Activated CD8-positive, alpha-beta T cell treated with anti-CD3 and anti-CD28 coated beads for 36 hours (primary cell): Measurements from ENCODE around the gene IVNS1ABP. TPM values are rescaled to one million over a fixed set of nuclear protein-coding genes. Genes with fewer than 3 reads are reported as not detected.

Experiments used
- ATAC-seq: fragments of 200-7000 bp; cut with Tn5 transposase; one replicate; pipeline ENCODE4 v1.10.0; 2021; ENCODE audit warnings: mild to moderate bottlenecking, moderate library complexity
- CTCF ChIA-PET: fragments of 350-600 bp; sonication (Branson Sonifier 250); formaldehyde crosslinking; loops from one replicate; lab custom pipeline; 2021; ENCODE audit warnings: antibody characterized with exemption; lab: Charles Lee
- POLR2A ChIA-PET: fragments of 350-600 bp; sonication (Branson Sonifier 250); formaldehyde crosslinking; loops from one replicate; lab custom pipeline; 2021; ENCODE audit warnings: antibody characterized with exemption; lab: Charles Lee
- DNase-seq: peaks from one replicate; pipeline ENCODE4 v3.0.0-alpha.2; 2020
- H3K27ac Mint-ChIP-seq: one replicate; pipeline ENCODE4 v1.8.0; 2021; ENCODE audit warnings: mild to moderate bottlenecking, mixed read lengths
- H3K27me3 Mint-ChIP-seq: one replicate; pipeline ENCODE4 v1.8.0; 2021; ENCODE audit warnings: mixed read lengths
- H3K36me3 Mint-ChIP-seq: one replicate; pipeline ENCODE4 v1.8.0; 2021; ENCODE audit warnings: low read depth, mixed read lengths
- H3K4me1 Mint-ChIP-seq: one replicate; pipeline ENCODE4 v1.8.0; 2021; ENCODE audit warnings: low read depth, mixed read lengths
- H3K4me3 Mint-ChIP-seq: one replicate; pipeline ENCODE4 v1.8.0; 2021; ENCODE audit warnings: mild to moderate bottlenecking, moderate library complexity, mixed read lengths
- H3K9me3 Mint-ChIP-seq: one replicate; pipeline ENCODE4 v1.8.0; 2021; ENCODE audit warnings: mixed read lengths
- intact Hi-C: fragments of 100-400 bp; cut with micrococcal nuclease; formaldehyde crosslinking; loops from one replicate; pipeline ENCODE4 v1.10.0; 2022
- total RNA-seq, 2 experiments: library from RNA; stranded (reverse); gene quantifications; one replicate each; pipeline ENCODE4 v1.2.3, GENCODE V29; 2021
- TF ChIP-seq, protein P1 (sequence below): fragments of 200-600 bp; IDR thresholded peaks from one replicate; pipeline ENCODE4 v1.8.0; 2022; ENCODE audit warnings: antibody characterized with exemption, mild to moderate bottlenecking

Gene IVNS1ABP
- total RNA-seq, 2 experiments from 2014 or later: 244 to 256 TPM

DNA sequence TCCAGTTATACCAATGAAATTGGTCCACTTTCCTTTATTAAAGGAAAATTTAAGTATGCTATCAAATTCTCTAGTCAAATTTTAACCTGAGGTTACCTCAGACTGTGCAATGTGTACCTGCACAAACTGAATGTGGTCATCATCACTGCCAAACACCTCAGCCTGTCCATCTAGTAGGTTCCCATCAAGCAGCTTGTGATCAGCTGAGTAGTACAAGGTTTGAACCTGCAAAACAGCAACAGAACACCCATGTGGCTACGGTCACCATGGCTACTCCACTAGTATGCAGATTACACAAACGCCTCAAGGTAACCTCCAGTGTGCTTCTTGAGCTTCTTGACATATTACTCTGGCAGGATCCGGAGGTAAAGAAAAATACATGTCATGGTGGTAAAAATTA is 11.6 kb downstream of the IVNS1ABP start:
- ChIA-PET POLR2A (interaction anchor here (1.2 to 5.6 kb wide), 3 partner anchors 8 to 12 kb away, joined by 3 to 28 read pairs (median 4); partner anchors contain the start of gene IVNS1ABP), CTCF (interaction anchor here (0.9 to 1.1 kb wide), 2 partner anchors 364 to 375 kb away, joined by 3 to 5 read pairs; no protein-coding TSS in a partner anchor)
- intact Hi-C loops: no loop called here
- no peaks in the 10 kb centered on the region for H3K9me3 Mint-ChIP-seq
- DNase-seq (no peak), ATAC-seq (no peak)
- no peak overlapping the region for H3K27ac Mint-ChIP-seq
- TF ChIP-seq, protein P1, sequence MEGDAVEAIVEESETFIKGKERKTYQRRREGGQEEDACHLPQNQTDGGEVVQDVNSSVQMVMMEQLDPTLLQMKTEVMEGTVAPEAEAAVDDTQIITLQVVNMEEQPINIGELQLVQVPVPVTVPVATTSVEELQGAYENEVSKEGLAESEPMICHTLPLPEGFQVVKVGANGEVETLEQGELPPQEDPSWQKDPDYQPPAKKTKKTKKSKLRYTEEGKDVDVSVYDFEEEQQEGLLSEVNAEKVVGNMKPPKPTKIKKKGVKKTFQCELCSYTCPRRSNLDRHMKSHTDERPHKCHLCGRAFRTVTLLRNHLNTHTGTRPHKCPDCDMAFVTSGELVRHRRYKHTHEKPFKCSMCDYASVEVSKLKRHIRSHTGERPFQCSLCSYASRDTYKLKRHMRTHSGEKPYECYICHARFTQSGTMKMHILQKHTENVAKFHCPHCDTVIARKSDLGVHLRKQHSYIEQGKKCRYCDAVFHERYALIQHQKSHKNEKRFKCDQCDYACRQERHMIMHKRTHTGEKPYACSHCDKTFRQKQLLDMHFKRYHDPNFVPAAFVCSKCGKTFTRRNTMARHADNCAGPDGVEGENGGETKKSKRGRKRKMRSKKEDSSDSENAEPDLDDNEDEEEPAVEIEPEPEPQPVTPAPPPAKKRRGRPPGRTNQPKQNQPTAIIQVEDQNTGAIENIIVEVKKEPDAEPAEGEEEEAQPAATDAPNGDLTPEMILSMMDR: no peak
- no peak overlapping the region for H3K4me3 Mint-ChIP-seq
- peaks cover 11% of the 10 kb centered on the region for H3K4me1 Mint-ChIP-seq
- H3K36me3 Mint-ChIP-seq: peaks cover 61% of the 10 kb centered on the region
- no peaks in the 10 kb centered on the region for H3K27me3 Mint-ChIP-seq

- POLR2A ChIA-PET: interaction anchor here (1.0 kb wide), 1 partner anchor 16 kb away, joined by 3 read pairs; no protein-coding TSS in a partner anchor
- Mint-ChIP-seq H3K27me3 (no peaks in the 10 kb centered on the region), H3K9me3 (no peaks in the 10 kb centered on the region), H3K4me1 (peaks cover 9% of the 10 kb centered on the region), H3K27ac (no peak overlapping the region), H3K4me3 (no peak overlapping the region), H3K36me3 (peaks cover 69% of the 10 kb centered on the region)
- no peak for DNase-seq
- CTCF ChIA-PET: interaction anchor here (2.8 kb wide), 1 partner anchor 380 kb away, joined by 8 read pairs; no protein-coding TSS in a partner anchor
- no peak for ATAC-seq
- intact Hi-C loops: no loop called here
- TF ChIP-seq, protein P1: no peak
Measured at GRCh38 chr1:185300152-185300551, 16.9 kb downstream of the IVNS1ABP start.

DNA sequence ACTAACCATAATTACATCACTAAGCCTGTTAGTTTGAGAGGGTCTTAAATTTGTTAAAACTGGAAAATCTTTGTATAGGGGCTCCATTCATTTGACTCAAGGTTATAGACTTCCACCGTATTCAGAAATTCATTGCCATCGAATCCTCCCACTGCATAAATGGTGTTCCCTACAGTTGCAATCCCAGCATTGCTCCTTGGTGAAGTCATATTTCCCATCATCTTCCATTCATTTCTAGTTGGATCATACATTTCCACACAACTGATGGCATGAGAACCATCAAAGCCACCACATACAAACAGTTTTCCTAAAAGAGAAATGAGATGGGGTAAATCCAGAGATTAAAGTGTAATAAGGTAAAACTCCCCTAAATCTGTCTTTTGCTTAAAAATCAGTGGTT is 19.1 kb downstream of the IVNS1ABP start:
- no peak for DNase-seq
- Mint-ChIP-seq H3K4me3 (no peak overlapping the region), H3K27ac (no peak overlapping the region), H3K27me3 (no peaks in the 10 kb centered on the region), H3K36me3 (peaks cover 64% of the 10 kb centered on the region), H3K4me1 (peaks cover 9% of the 10 kb centered on the region), H3K9me3 (no peaks in the 10 kb centered on the region)
- TF ChIP-seq, protein P1: no peak
- intact Hi-C loops: no loop called here
- POLR2A ChIA-PET: interaction anchor here (0.9 kb wide), 1 partner anchor 13 kb away, joined by 3 read pairs; no protein-coding TSS in a partner anchor
- CTCF ChIA-PET: interaction anchor here (1.2 to 1.6 kb wide), 2 partner anchors 13 to 16 kb away, joined by 3 to 5 read pairs; no protein-coding TSS in a partner anchor
- no peak for ATAC-seq

GRCh38 chr1:185295091-185295490 is 22.0 kb downstream of the IVNS1ABP start:
- CTCF ChIA-PET: interaction anchor here (1.1 kb wide), 1 partner anchor 265 kb away, joined by 4 read pairs; no protein-coding TSS in a partner anchor
- TF ChIP-seq, protein P1: no peak
- Mint-ChIP-seq H3K9me3 (no peaks in the 10 kb centered on the region), H3K4me3 (no peak overlapping the region), H3K27me3 (no peaks in the 10 kb centered on the region), H3K4me1 (peaks cover 14% of the 10 kb centered on the region), H3K27ac (peak overlapping the region; percentile 25), H3K36me3 (peaks cover 59% of the 10 kb centered on the region)
- no peak for DNase-seq
- POLR2A ChIA-PET: interaction anchor here (1.0 kb wide), 1 partner anchor 12 kb away, joined by 3 read pairs; no protein-coding TSS in a partner anchor
- intact Hi-C loops: no loop called here
- ATAC-seq: no peak

- Mint-ChIP-seq H3K9me3 (no peaks in the 10 kb centered on the region), H3K4me3 (no peak overlapping the region), H3K36me3 (peaks cover 59% of the 10 kb centered on the region), H3K27me3 (no peaks in the 10 kb centered on the region), H3K4me1 (peaks cover 17% of the 10 kb centered on the region), H3K27ac (no peak overlapping the region)
- ATAC-seq: no peak
- ChIA-PET POLR2A (interaction anchor here (0.6 to 2.1 kb wide), 8 partner anchors 10 to 23 kb away, joined by 3 to 8 read pairs (median 4); partner anchors contain the start of gene IVNS1ABP), CTCF (interaction anchor here (0.7 to 1.4 kb wide), 3 partner anchors 14 to 377 kb away, joined by 3 to 4 read pairs (median 3); no protein-coding TSS in a partner anchor)
- no peak for DNase-seq
- TF ChIP-seq, protein P1: no peak
- intact Hi-C loops: no loop called here
Measured at GRCh38 chr1:185293967-185294542, 23.0 kb downstream of the IVNS1ABP start.
